H9 (cell line): Measurements from ENCODE around the gene TP73. TPM values are rescaled to one million over a fixed set of nuclear protein-coding genes. Genes with fewer than 3 reads are reported as not detected.

Experiments used
- DNase-seq: peaks from one replicate; pipeline ENCODE4 v3.0.0-alpha.2; 2017
- H2AFZ ChIP-seq: one replicate; pipeline ENCODE4 v1.6.1; 2013; ENCODE audit warnings: mild to moderate bottlenecking, low read length, control low read depth, moderate library complexity
- H2AK5ac ChIP-seq: 2 replicates; pipeline ENCODE4 v1.6.1; 2013; ENCODE audit warnings: low read length, control low read depth, mixed read lengths; ENCODE audit not compliant: insufficient read length
- H2BK120ac ChIP-seq: one replicate; pipeline ENCODE4 v1.6.1; 2013; ENCODE audit warnings: low read depth, mild to moderate bottlenecking, low read length, control low read depth, inconsistent platforms; ENCODE audit not compliant: poor library complexity, severe bottlenecking
- H2BK12ac ChIP-seq: 2 replicates; pipeline ENCODE4 v1.6.1; 2013; ENCODE audit warnings: low read length, control low read depth, mixed read lengths, low read depth; ENCODE audit not compliant: insufficient read length
- H2BK15ac ChIP-seq: 2 replicates; pipeline ENCODE4 v1.6.1; 2013; ENCODE audit warnings: low read depth, low read length, control low read depth
- H2BK20ac ChIP-seq: one replicate; pipeline ENCODE4 v1.6.1; 2013; ENCODE audit warnings: low read depth, mild to moderate bottlenecking, low read length, control low read depth, inconsistent platforms; ENCODE audit not compliant: poor library complexity, severe bottlenecking
- H2BK5ac ChIP-seq: 2 replicates; pipeline ENCODE4 v1.6.1; 2013; ENCODE audit warnings: low read length, control low read depth, mixed read lengths; ENCODE audit not compliant: insufficient read length
- H3K14ac ChIP-seq: 2 replicates; pipeline ENCODE4 v1.6.1; 2013; ENCODE audit warnings: low read length, control low read depth; ENCODE audit not compliant: insufficient read depth
- H3K18ac ChIP-seq: 2 replicates; pipeline ENCODE4 v1.6.1; 2013; ENCODE audit warnings: low read depth, mild to moderate bottlenecking, mixed read lengths, low read length, control low read depth; ENCODE audit not compliant: insufficient read length
- H3K23ac ChIP-seq: 2 replicates; pipeline ENCODE4 v1.6.1; 2013; ENCODE audit warnings: low read length, control low read depth, mixed read lengths, low read depth; ENCODE audit not compliant: insufficient read length
- H3K23me2 ChIP-seq: 2 replicates; pipeline ENCODE4 v1.6.1; 2013; ENCODE audit warnings: low read depth, mild to moderate bottlenecking, mixed read lengths, low read length, control low read depth; ENCODE audit not compliant: insufficient read length, poor library complexity, severe bottlenecking
- H3K27ac ChIP-seq: 2 replicates; pipeline ENCODE4 v1.5.1; 2013; ENCODE audit warnings: low read length, control low read depth, mixed read lengths, low read depth; ENCODE audit not compliant: insufficient read length
- H3K27me3 ChIP-seq: 2 replicates; pipeline ENCODE4 v1.6.1; 2013; ENCODE audit warnings: low read length, control low read depth, inconsistent platforms; ENCODE audit not compliant: insufficient read depth
- H3K4ac ChIP-seq: 2 replicates; pipeline ENCODE4 v1.6.1; 2013; ENCODE audit warnings: low read depth, mild to moderate bottlenecking, control low read depth, inconsistent platforms, low read length, moderate library complexity
- H3K4me1 ChIP-seq: 2 replicates; pipeline ENCODE4 v1.6.1; 2013; ENCODE audit warnings: low read length, control low read depth, inconsistent platforms; ENCODE audit not compliant: insufficient read depth
- H3K4me2 ChIP-seq: 2 replicates; pipeline ENCODE4 v1.6.1; 2013; ENCODE audit warnings: low read length, control low read depth, mixed read lengths; ENCODE audit not compliant: insufficient read length, insufficient read depth
- H3K56ac ChIP-seq: 2 replicates; pipeline ENCODE4 v1.6.1; 2013; ENCODE audit warnings: low read depth, mild to moderate bottlenecking, mixed read lengths, low read length, control low read depth; ENCODE audit not compliant: insufficient read length
- H3K79me1 ChIP-seq: 2 replicates; pipeline ENCODE4 v1.6.1; 2013; ENCODE audit warnings: low read depth, mild to moderate bottlenecking, moderate library complexity, low read length, control low read depth, inconsistent platforms; ENCODE audit not compliant: insufficient read depth, poor library complexity, severe bottlenecking
- H3K79me2 ChIP-seq: 2 replicates; pipeline ENCODE4 v1.6.1; 2013; ENCODE audit warnings: low read length, control low read depth, inconsistent platforms; ENCODE audit not compliant: insufficient read depth
- H3K9ac ChIP-seq: 2 replicates; pipeline ENCODE4 v1.6.1; 2013; ENCODE audit warnings: low read length, control low read depth, mixed read lengths; ENCODE audit not compliant: insufficient read length; ENCODE audit errors: extremely low read depth
- H3K9me3 ChIP-seq: one replicate; pipeline ENCODE4 v1.6.1; 2013; ENCODE audit warnings: low read depth, low read length, inconsistent platforms; ENCODE audit not compliant: control insufficient read depth
- H3T11ph ChIP-seq: one replicate; pipeline ENCODE4 v1.6.1; 2013; ENCODE audit warnings: mild to moderate bottlenecking, low read length, control low read depth, inconsistent platforms
- H4K20me1 ChIP-seq: one replicate; pipeline ENCODE4 v1.6.1; 2013; ENCODE audit not compliant: control insufficient read depth, insufficient read length, insufficient read depth
- H4K5ac ChIP-seq: 2 replicates; pipeline ENCODE4 v1.6.1; 2013; ENCODE audit warnings: low read depth, mild to moderate bottlenecking, mixed read lengths, low read length, control low read depth; ENCODE audit not compliant: insufficient read length
- H4K8ac ChIP-seq: replicated peaks from 2 replicates; pipeline ENCODE4 v1.6.1; 2013; ENCODE audit warnings: low read length, control low read depth, mixed read lengths, low read depth; ENCODE audit not compliant: insufficient read length
- H4K91ac ChIP-seq: 2 replicates; pipeline ENCODE4 v1.6.1; 2013; ENCODE audit warnings: low read depth, mild to moderate bottlenecking, moderate library complexity, mixed read lengths, low read length, control low read depth; ENCODE audit not compliant: insufficient read length
- H3K27ac Mint-ChIP-seq, 3 experiments: 2 replicates in 2 of 3; 3 replicates in 1 of 3; pipeline ENCODE4 v1.8.0; 2020 to 2021; ENCODE audit warnings: mixed read lengths in 3 of 3, mild to moderate bottlenecking in 1 of 3, moderate library complexity in 1 of 3
- H3K27me3 Mint-ChIP-seq: 2 replicates; pipeline ENCODE4 v1.8.0; 2021; ENCODE audit warnings: low read depth, mild to moderate bottlenecking, moderate library complexity, mixed read lengths
- H3K36me3 Mint-ChIP-seq, 3 experiments: 2 replicates in 2 of 3; 3 replicates in 1 of 3; pipeline ENCODE4 v1.8.0; 2020 to 2021; ENCODE audit warnings: low read depth in 3 of 3, mixed read lengths in 3 of 3; ENCODE audit not compliant: insufficient read depth in 1 of 3
- H3K4me1 Mint-ChIP-seq, 2 experiments: 2 replicates each; pipeline ENCODE4 v1.8.0; 2020; ENCODE audit warnings: mixed read lengths in 2 of 2
- H3K4me3 Mint-ChIP-seq, 2 experiments: 2 replicates in 1 of 2; 3 replicates in 1 of 2; pipeline ENCODE4 v1.8.0; 2020 to 2021; ENCODE audit warnings: mild to moderate bottlenecking in 2 of 2, mixed read lengths in 2 of 2, moderate library complexity in 1 of 2
- H3K9me3 Mint-ChIP-seq, 2 experiments: 2 replicates in 1 of 2; 3 replicates in 1 of 2; pipeline ENCODE4 v1.8.0; 2020; ENCODE audit warnings: mild to moderate bottlenecking in 2 of 2, mixed read lengths in 2 of 2, moderate library complexity in 1 of 2
- CTCF ChIP-seq: fragments of 200-600 bp; sonication (generic); conservative IDR thresholded peaks from 3 replicates; pipeline ENCODE4 v1.8.0; 2021; ENCODE audit warnings: antibody characterized with exemption, mild to moderate bottlenecking
- WGBS: extraction: QIAGEN DNeasy Blood & Tissue Kit; methylation state at CpG from one replicate; pipeline ENCODE4 v1.1.7; 2013; ENCODE audit warnings: missing lambda C conversion rate, low lambda C conversion rate, mixed read lengths; ENCODE audit not compliant: insufficient read length; ENCODE audit errors: extremely low coverage; 5-methylcytosine and 5-hydroxymethylcytosine counted together
- total RNA-seq: library from RNA; stranded (reverse); gene quantifications from 2 replicates; pipeline ENCODE4 v1.2.1, GENCODE V29; 2021

Gene TP73
- total RNA-seq, 1 experiment from 2014 or later: 4.7 TPM

GRCh38 chr1:3727825-3728776 is 75.8 kb downstream of the TP73 start:
- no peaks in the 10 kb centered on the region for H3K4me1 ChIP-seq
- Mint-ChIP-seq H3K4me1 (peaks cover 0 to 5% of the 10 kb centered on the region in 2 experiments; a peak in 2 of 4 replicates), H3K27ac (no peak overlapping the region), H3K36me3 (no peaks in the 10 kb centered on the region), H3K4me3 (no peak overlapping the region; a peak in 1 of 5 replicates), H3K9me3 (no peaks in the 10 kb centered on the region), H3K27me3 (peaks cover 5% of the 10 kb centered on the region)
- H2BK12ac ChIP-seq: no peak overlapping the region
- no peaks in the 10 kb centered on the region for H3K79me2 ChIP-seq
- no peaks in the 10 kb centered on the region for H3K79me1 ChIP-seq
- H3K27ac ChIP-seq: no peak overlapping the region
- no peak overlapping the region for H3K18ac ChIP-seq
- H3K27me3 ChIP-seq: no peaks in the 10 kb centered on the region; the same call in 1 of the 2 replicates
- no peak overlapping the region for H3K4ac ChIP-seq
- H3K23me2 ChIP-seq: no peaks in the 10 kb centered on the region
- H2AK5ac ChIP-seq: no peak overlapping the region
- H3K56ac ChIP-seq: no peak overlapping the region
- no peak overlapping the region for H4K8ac ChIP-seq
- H2AFZ ChIP-seq: no peak overlapping the region
- no peaks in the 10 kb centered on the region for H4K20me1 ChIP-seq
- no peak for TF ChIP-seq CTCF
- no peak for DNase-seq
- no peak overlapping the region for H3K9ac ChIP-seq
- H2BK20ac ChIP-seq: no peak overlapping the region
- no peak overlapping the region for H2BK120ac ChIP-seq
- no peak overlapping the region for H4K91ac ChIP-seq
- no peaks in the 10 kb centered on the region for H3K9me3 ChIP-seq
- no peak overlapping the region for H3K4me2 ChIP-seq
- H2BK15ac ChIP-seq: no peak overlapping the region
- WGBS: no CpG with 5 or more reads among the region's 31 CpGs
- no peak overlapping the region for H3K23ac ChIP-seq
- H3K14ac ChIP-seq: no peak overlapping the region; the same call in 1 of the 2 replicates
- H3T11ph ChIP-seq: no peak overlapping the region
- H2BK5ac ChIP-seq: no peak overlapping the region
- H4K5ac ChIP-seq: no peak overlapping the region
